AG09309 (cell line): ENCODE data around the gene PTPRC.

ENCODE experiments used
- DNase-seq: peaks from one replicate; pipeline ENCODE4 v3.0.0-alpha.2; 2010; ENCODE audit warnings: low read depth
- H3K4me3 ChIP-seq: 2 replicates; pipeline ENCODE4 v1.5.1; 2011; ENCODE audit warnings: mild to moderate bottlenecking, low read depth, low read length, moderate library complexity; ENCODE audit not compliant: control insufficient read depth
- TF ChIP-seq, protein P1 (sequence below): IDR thresholded peaks from 2 replicates; pipeline ENCODE4 v1.5.1; 2011; ENCODE audit warnings: mild to moderate bottlenecking, low read depth, low read length, inconsistent platforms; ENCODE audit not compliant: insufficient read depth, control insufficient read depth; ENCODE audit errors: missing control alignments

Gene PTPRC

GRCh38 chr1:198716051-198716450, 77.2 kb downstream of the PTPRC start:
- TF ChIP-seq, protein P1, sequence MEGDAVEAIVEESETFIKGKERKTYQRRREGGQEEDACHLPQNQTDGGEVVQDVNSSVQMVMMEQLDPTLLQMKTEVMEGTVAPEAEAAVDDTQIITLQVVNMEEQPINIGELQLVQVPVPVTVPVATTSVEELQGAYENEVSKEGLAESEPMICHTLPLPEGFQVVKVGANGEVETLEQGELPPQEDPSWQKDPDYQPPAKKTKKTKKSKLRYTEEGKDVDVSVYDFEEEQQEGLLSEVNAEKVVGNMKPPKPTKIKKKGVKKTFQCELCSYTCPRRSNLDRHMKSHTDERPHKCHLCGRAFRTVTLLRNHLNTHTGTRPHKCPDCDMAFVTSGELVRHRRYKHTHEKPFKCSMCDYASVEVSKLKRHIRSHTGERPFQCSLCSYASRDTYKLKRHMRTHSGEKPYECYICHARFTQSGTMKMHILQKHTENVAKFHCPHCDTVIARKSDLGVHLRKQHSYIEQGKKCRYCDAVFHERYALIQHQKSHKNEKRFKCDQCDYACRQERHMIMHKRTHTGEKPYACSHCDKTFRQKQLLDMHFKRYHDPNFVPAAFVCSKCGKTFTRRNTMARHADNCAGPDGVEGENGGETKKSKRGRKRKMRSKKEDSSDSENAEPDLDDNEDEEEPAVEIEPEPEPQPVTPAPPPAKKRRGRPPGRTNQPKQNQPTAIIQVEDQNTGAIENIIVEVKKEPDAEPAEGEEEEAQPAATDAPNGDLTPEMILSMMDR: no peak
- no peak overlapping the region for H3K4me3 ChIP-seq
- no peak for DNase-seq

DNA sequence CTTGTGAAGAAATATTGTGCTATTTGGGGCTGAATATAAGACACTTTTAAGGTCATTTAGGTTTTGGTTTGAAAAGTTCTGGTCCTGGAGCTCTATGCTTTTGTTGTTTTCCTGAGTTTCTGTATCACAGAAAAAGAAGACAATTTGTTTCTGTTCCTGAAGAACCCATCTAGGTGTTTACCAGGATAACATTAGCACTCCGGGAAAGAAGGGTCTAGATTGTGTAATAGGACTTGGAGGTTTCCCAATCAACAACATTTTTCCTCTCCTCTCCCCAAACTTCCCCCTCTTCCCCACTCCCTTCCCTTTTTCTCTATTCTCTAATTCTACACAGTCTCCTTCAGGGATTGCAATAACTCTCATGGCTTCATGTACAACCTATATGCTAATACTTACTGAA, 78.7 kb downstream of the PTPRC start:
- no peak overlapping the region for H3K4me3 ChIP-seq
- no peak for DNase-seq
- TF ChIP-seq, protein P1: no peak

- TF ChIP-seq, protein P1: no peak
- no peak for DNase-seq
- no peak overlapping the region for H3K4me3 ChIP-seq
Measured at GRCh38 chr1:198723127-198723526, 84.3 kb downstream of the PTPRC start.

DNA sequence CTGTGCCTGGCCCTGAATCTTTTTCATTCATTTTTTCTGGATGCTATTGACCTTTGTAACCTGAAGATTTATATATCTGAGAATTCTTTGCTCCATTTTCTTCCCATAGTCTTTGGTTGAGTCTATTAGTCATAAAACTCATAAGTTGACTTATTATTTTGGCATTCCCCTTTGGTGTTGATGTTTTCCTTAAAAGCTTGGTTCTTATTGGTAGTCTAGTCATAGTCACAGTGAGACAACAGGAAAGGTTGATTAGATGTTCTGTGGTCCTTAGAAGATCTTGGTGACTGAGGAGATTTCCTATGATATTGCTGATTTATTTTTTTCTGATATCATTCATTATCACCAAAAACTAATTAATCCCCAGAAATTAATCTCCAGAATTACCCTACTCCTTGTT, 86.2 kb downstream of the PTPRC start:
- TF ChIP-seq, protein P1: no peak
- H3K4me3 ChIP-seq: no peak overlapping the region
- DNase-seq: no peak

DNA sequence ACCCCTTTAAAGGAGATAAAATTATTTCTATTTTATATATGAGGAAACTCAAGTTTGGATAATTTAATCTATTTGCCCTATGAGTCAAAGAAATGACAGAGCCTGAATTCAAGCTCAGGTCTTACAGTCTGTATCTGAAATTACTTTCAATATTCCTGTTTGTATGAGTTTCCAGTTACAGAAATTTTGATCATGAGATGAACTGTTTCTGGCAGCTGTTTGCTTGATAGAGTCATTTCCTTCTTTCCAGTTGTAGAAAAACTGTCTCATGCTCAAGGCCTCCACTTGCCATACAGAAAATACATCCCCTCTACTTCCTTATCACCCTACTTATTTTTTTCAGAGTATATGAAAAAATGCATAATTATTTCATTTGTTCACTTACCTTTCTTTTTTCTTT, 87.6 kb downstream of the PTPRC start:
- TF ChIP-seq, protein P1: no peak
- H3K4me3 ChIP-seq: no peak overlapping the region
- no peak for DNase-seq

DNA sequence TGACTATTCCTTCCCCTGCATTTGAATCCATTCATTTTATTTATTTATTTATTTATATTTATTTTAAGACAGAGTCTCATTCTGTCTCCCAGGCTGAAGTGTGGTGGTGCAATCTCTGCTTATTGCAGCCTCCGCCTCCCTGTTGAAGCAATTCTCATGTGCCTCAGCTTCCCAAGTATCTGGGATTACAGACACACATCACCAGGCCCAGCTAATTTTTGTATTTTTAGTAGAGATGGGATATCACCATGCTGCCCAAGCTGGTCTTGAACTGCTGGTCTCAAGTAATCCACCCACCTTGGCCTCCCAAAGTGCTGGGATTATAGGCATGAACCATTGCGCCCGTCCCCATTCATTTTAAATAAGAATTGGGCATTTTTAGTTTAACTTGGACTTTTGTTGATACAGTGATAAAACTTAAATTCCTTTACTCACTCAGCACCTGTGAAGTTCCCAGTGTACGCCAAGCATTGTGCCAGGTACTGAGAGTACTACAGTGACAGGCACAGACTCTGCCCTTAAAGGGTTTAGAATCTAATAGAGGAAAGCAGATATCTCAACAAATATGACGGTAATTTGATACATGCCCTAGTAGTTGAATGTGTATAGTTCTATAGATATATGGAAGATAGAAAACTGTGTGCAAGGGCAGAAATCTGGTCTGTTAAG, 90.5 kb downstream of the PTPRC start:
- H3K4me3 ChIP-seq: no peak overlapping the region
- DNase-seq: no peak
- TF ChIP-seq, protein P1: no peak
